Trophoblast cell (in vitro differentiated cells and primary cell): ENCODE data around the gene DTD1.

Experiments
- DNase-seq, 2 donors: peaks; one replicate each; pipeline ENCODE4 v3.0.0-alpha.2; 2016
- H2AFZ ChIP-seq: 2 replicates; pipeline ENCODE4 v1.6.1; 2013; ENCODE audit warnings: low read length, moderate library complexity, mild to moderate bottlenecking; ENCODE audit not compliant: insufficient read depth, poor library complexity
- H2AK5ac ChIP-seq: 2 replicates; pipeline ENCODE4 v1.6.1; 2013; ENCODE audit warnings: mild to moderate bottlenecking, low read length
- H2BK120ac ChIP-seq: 2 replicates; pipeline ENCODE4 v1.6.1; 2013; ENCODE audit warnings: low read length, mild to moderate bottlenecking, moderate library complexity; ENCODE audit not compliant: insufficient read depth, poor library complexity
- H2BK12ac ChIP-seq: 2 replicates; pipeline ENCODE4 v1.6.1; 2013; ENCODE audit warnings: mild to moderate bottlenecking, low read length, moderate library complexity
- H2BK5ac ChIP-seq: 2 replicates; pipeline ENCODE4 v1.6.1; 2013; ENCODE audit warnings: low read length, low read depth, moderate library complexity, mild to moderate bottlenecking; ENCODE audit not compliant: poor library complexity
- H3K14ac ChIP-seq: 2 replicates; pipeline ENCODE4 v1.6.1; 2013; ENCODE audit warnings: mild to moderate bottlenecking, low read length
- H3K18ac ChIP-seq: 2 replicates; pipeline ENCODE4 v1.6.1; 2013; ENCODE audit warnings: mild to moderate bottlenecking, low read length
- H3K23ac ChIP-seq: 2 replicates; pipeline ENCODE4 v1.6.1; 2013; ENCODE audit warnings: low read length
- H3K27ac ChIP-seq: 2 replicates; pipeline ENCODE4 v1.5.1; 2013; ENCODE audit warnings: low read depth, mild to moderate bottlenecking, inconsistent platforms, low read length, moderate library complexity
- H3K27me3 ChIP-seq: 2 replicates; pipeline ENCODE4 v1.6.1; 2013; ENCODE audit warnings: inconsistent platforms, mild to moderate bottlenecking, low read length, moderate library complexity; ENCODE audit not compliant: insufficient read depth
- H3K36me3 ChIP-seq, 2 experiments: 1 replicate in 1 of 2; 2 replicates in 1 of 2; pipeline ENCODE4 v1.6.1; 2013; ENCODE audit warnings: low read length in 2 of 2, mild to moderate bottlenecking in 2 of 2, moderate library complexity in 1 of 2; ENCODE audit not compliant: insufficient read depth in 2 of 2, control insufficient read depth in 1 of 2
- H3K4ac ChIP-seq: 2 replicates; pipeline ENCODE4 v1.6.1; 2013; ENCODE audit warnings: low read depth, mild to moderate bottlenecking, low read length, moderate library complexity
- H3K4me1 ChIP-seq, 2 experiments: 1 replicate in 1 of 2; 2 replicates in 1 of 2; pipeline ENCODE4 v1.6.1; 2013; ENCODE audit warnings: low read length in 2 of 2, mild to moderate bottlenecking in 2 of 2, moderate library complexity in 1 of 2; ENCODE audit not compliant: insufficient read depth in 2 of 2, control insufficient read depth in 1 of 2
- H3K4me2 ChIP-seq: 2 replicates; pipeline ENCODE4 v1.6.1; 2013; ENCODE audit warnings: inconsistent platforms, mild to moderate bottlenecking, low read length, moderate library complexity
- H3K4me3 ChIP-seq: 2 replicates; pipeline ENCODE4 v1.5.1; 2013; ENCODE audit warnings: mild to moderate bottlenecking, low read depth, low read length, inconsistent platforms
- H3K79me1 ChIP-seq: one replicate; pipeline ENCODE4 v1.6.1; 2013; ENCODE audit warnings: low read length
- H3K79me2 ChIP-seq: 2 replicates; pipeline ENCODE4 v1.6.1; 2013; ENCODE audit warnings: low read length, mild to moderate bottlenecking; ENCODE audit not compliant: control insufficient read depth, insufficient read depth, poor library complexity
- H3K9ac ChIP-seq: 2 replicates; pipeline ENCODE4 v1.6.1; 2013; ENCODE audit warnings: mild to moderate bottlenecking, low read length
- H3K9me3 ChIP-seq: 2 replicates; pipeline ENCODE4 v1.6.1; 2013; ENCODE audit warnings: low read depth, mild to moderate bottlenecking, control low read depth, inconsistent platforms, low read length; ENCODE audit not compliant: insufficient read depth
- H4K12ac ChIP-seq: 2 replicates; pipeline ENCODE4 v1.6.1; 2013; ENCODE audit warnings: low read depth, mild to moderate bottlenecking, low read length, moderate library complexity
- H4K8ac ChIP-seq: 2 replicates; pipeline ENCODE4 v1.6.1; 2013; ENCODE audit warnings: low read depth, mild to moderate bottlenecking, low read length, moderate library complexity
- H4K91ac ChIP-seq: one replicate; pipeline ENCODE4 v1.6.1; 2013; ENCODE audit warnings: low read depth, mild to moderate bottlenecking, low read length, moderate library complexity
- WGBS: extraction: QIAGEN DNeasy Blood & Tissue Kit; methylation state at CpG from one replicate; pipeline ENCODE4 v1.1.7; 2013; ENCODE audit warnings: missing lambda C conversion rate; ENCODE audit not compliant: insufficient read length, insufficient coverage; ENCODE audit errors: extremely low coverage; 5-methylcytosine and 5-hydroxymethylcytosine counted together

DTD1 gene

DNA sequence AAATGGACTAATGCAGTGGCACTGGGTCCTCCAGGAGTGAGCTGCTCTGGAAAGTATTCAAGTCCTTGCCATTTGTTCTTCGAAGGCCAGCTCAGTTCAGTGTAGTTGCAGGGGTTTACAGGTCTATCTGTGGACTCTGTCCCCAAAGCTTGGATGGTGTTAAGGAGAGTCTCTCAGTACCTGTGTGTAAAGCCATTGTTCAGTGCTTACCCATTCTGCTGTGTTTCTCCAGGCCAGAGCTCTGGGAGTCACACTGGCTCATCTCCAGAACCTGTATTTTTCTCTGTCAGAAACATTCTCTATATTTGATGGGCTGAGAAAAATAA lies 66.6 kb downstream of the DTD1 start:
- no peak overlapping the region for H3K18ac ChIP-seq
- no peak overlapping the region for H3K4ac ChIP-seq

DNA sequence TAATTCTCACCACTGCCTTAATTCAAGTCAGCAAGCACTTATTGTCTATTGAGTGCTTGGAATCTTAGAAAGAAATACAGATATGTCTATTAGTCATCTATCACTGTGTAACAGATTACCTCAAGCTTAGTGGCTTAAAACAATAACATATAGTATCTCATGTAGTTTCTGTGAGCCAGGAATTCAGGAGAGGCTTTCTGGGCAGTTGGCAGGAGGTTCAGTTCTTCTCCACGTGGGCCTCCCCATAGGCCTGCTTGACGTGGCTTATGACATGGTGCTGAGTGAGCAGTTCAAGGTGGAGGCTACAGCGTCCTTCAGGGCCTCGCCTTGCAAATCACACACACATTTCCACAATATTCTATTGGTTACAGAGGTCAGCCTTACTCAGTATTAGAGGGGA lies 69.7 kb downstream of the DTD1 start:
- DNase-seq: no peak
- H2BK5ac ChIP-seq: no peak overlapping the region
- H3K79me2 ChIP-seq: no peaks in the 10 kb centered on the region
- H3K4ac ChIP-seq: no peak overlapping the region
- H3K4me1 ChIP-seq: no peaks in the 10 kb centered on the region
- H4K12ac ChIP-seq: no peak overlapping the region
- no peak overlapping the region for H3K23ac ChIP-seq
- H3K79me1 ChIP-seq: no peaks in the 10 kb centered on the region
- no peak overlapping the region for H3K18ac ChIP-seq
- H2BK120ac ChIP-seq: no peak overlapping the region
- no peak overlapping the region for H2AFZ ChIP-seq
- no peak overlapping the region for H2BK12ac ChIP-seq
- no peak overlapping the region for H3K9ac ChIP-seq
- no peak overlapping the region for H4K8ac ChIP-seq
- WGBS: no CpG with 5 or more reads among the region's 4 CpGs
- H3K27me3 ChIP-seq: no peaks in the 10 kb centered on the region
- no peak overlapping the region for H3K14ac ChIP-seq
- H3K27ac ChIP-seq: no peak overlapping the region
- H4K91ac ChIP-seq: no peak overlapping the region
- H3K9me3 ChIP-seq: no peaks in the 10 kb centered on the region
- H3K36me3 ChIP-seq: no peaks in the 10 kb centered on the region
- H3K4me2 ChIP-seq: no peak overlapping the region
- no peak overlapping the region for H3K4me3 ChIP-seq
- no peak overlapping the region for H2AK5ac ChIP-seq

More for the DNA sequence above, 66.6 kb downstream of the DTD1 start:
- H2BK12ac ChIP-seq: no peak overlapping the region
- no peak overlapping the region for H4K12ac ChIP-seq
- H3K23ac ChIP-seq: no peak overlapping the region
- no peak for DNase-seq
- no peak overlapping the region for H3K27ac ChIP-seq
- no peaks in the 10 kb centered on the region for H3K79me1 ChIP-seq
- no peak overlapping the region for H3K14ac ChIP-seq
- H4K91ac ChIP-seq: no peak overlapping the region
- no peak overlapping the region for H3K9ac ChIP-seq
- no peak overlapping the region for H2BK5ac ChIP-seq
- H3K4me2 ChIP-seq: no peak overlapping the region
- no peak overlapping the region for H4K8ac ChIP-seq
- no peaks in the 10 kb centered on the region for H3K4me1 ChIP-seq
- no CpG with 5 or more reads among the region's 1 CpG for WGBS
- H3K4me3 ChIP-seq: no peak overlapping the region
- no peaks in the 10 kb centered on the region for H3K9me3 ChIP-seq
- H2AK5ac ChIP-seq: no peak overlapping the region
- no peaks in the 10 kb centered on the region for H3K36me3 ChIP-seq
- no peaks in the 10 kb centered on the region for H3K79me2 ChIP-seq
- H2BK120ac ChIP-seq: no peak overlapping the region
- no peak overlapping the region for H2AFZ ChIP-seq
- no peaks in the 10 kb centered on the region for H3K27me3 ChIP-seq

DNA sequence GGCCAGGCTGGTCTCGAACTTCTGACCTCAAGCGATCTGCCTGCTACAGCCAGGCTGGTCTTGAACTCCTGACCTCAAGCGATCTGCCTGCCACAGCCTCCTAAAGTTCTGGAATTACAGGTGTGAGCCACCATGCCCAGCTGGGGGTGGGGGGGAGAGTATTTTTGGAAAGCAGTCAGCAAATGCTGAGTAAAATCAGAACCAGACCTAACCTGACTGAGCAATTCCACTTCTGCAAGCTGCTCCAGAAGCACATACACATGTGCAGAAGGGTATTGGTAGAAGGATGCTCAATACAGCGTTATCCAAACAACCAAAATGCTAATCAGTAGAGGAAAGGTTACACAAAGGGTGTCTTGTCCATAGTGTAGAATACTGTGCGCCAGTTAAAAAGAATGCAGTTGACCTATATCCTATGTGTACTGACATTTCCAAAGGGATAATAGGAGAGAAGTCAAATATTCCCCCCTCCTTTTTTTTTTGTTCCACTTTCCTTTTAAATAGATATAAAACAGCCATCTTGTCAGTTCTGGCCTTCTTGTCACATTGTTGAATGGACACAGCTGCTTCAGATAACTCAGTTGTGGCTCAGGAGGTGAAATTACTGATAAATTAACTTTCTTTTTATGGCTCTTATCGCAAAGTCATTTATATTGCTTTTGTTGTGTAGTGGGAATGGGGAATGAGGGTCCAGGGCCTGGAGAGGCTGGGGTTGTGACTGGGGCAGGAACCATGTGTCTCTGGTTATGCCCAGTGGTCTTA lies 74.6 kb downstream of the DTD1 start:
- no peak overlapping the region for H3K27ac ChIP-seq
- WGBS: no CpG with 5 or more reads among the region's 6 CpGs
- DNase-seq: no peak
- H3K4me3 ChIP-seq: no peak overlapping the region
- H3K4me1 ChIP-seq: peaks cover 2% of the 10 kb centered on the region in 2 experiments
- H3K9ac ChIP-seq: no peak overlapping the region
- H3K36me3 ChIP-seq: no peaks in the 10 kb centered on the region
- no peak overlapping the region for H3K14ac ChIP-seq
- no peak overlapping the region for H2BK5ac ChIP-seq
- no peaks in the 10 kb centered on the region for H3K79me1 ChIP-seq
- H2AK5ac ChIP-seq: no peak overlapping the region
- H3K9me3 ChIP-seq: no peaks in the 10 kb centered on the region
- H4K12ac ChIP-seq: no peak overlapping the region
- H4K91ac ChIP-seq: no peak overlapping the region
- H3K23ac ChIP-seq: no peak overlapping the region
- H2BK12ac ChIP-seq: no peak overlapping the region
- no peaks in the 10 kb centered on the region for H3K27me3 ChIP-seq
- no peaks in the 10 kb centered on the region for H3K79me2 ChIP-seq
- H2BK120ac ChIP-seq: no peak overlapping the region
- H2AFZ ChIP-seq: no peak overlapping the region
- no peak overlapping the region for H3K4me2 ChIP-seq
- H3K18ac ChIP-seq: no peak overlapping the region
- no peak overlapping the region for H4K8ac ChIP-seq
- H3K4ac ChIP-seq: no peak overlapping the region

DNA sequence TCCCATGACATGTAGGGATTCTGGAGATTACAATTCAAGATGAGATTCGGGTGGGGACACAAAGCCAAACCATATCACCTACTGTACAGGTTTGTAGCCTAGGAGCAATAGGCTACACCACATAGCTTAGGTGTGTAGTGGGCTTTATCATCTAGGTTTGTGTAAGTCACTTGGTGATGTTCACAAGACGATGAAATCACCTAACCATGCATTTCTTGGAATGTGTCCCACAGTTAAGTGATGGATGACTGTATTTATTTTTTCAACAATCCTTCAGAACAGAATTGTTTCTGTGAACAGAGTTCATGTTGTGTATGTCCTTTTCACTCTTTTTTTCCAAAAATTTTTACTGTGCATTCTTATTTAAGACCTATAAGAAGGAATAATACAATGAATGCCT lies 76.1 kb downstream of the DTD1 start:
- H3K36me3 ChIP-seq: no peaks in the 10 kb centered on the region
- no peaks in the 10 kb centered on the region for H3K79me2 ChIP-seq
- H3K4me2 ChIP-seq: no peak overlapping the region
- H2AFZ ChIP-seq: no peak overlapping the region
- H3K23ac ChIP-seq: no peak overlapping the region
- H4K12ac ChIP-seq: no peak overlapping the region
- no peak for DNase-seq
- peaks cover 2 to 4% of the 10 kb centered on the region in 2 experiments for H3K4me1 ChIP-seq
- H2BK120ac ChIP-seq: no peak overlapping the region
- H3K79me1 ChIP-seq: peaks cover 2% of the 10 kb centered on the region
- H4K91ac ChIP-seq: no peak overlapping the region
- H3K9me3 ChIP-seq: no peaks in the 10 kb centered on the region
- no peak overlapping the region for H3K4me3 ChIP-seq
- H3K27ac ChIP-seq: no peak overlapping the region
- no peak overlapping the region for H2BK12ac ChIP-seq
- no peak overlapping the region for H3K9ac ChIP-seq
- no peak overlapping the region for H2AK5ac ChIP-seq
- no peak overlapping the region for H3K4ac ChIP-seq
- no peak overlapping the region for H3K18ac ChIP-seq
- H3K27me3 ChIP-seq: no peaks in the 10 kb centered on the region
- no peak overlapping the region for H3K14ac ChIP-seq
- no peak overlapping the region for H4K8ac ChIP-seq
- no peak overlapping the region for H2BK5ac ChIP-seq
- WGBS: no CpG with 5 or more reads among the region's 2 CpGs
